Mammary epithelial cell (primary cell): ENCODE results near the gene LRP11.

Experiments
- EZH2 ChIP-seq: IDR thresholded peaks from 2 replicates; pipeline ENCODE4 v1.6.1; 2012; ENCODE audit warnings: low read length, inconsistent platforms, borderline replicate concordance
- TF ChIP-seq, protein P1 (sequence below), 2 donors: IDR thresholded peaks in 1 of 2; conservative IDR thresholded peaks in 1 of 2; 2 replicates each; pipeline ENCODE4 v1.5.1; 2011 to 2012; ENCODE audit warnings: inconsistent platforms in 2 of 2, low read length in 2 of 2, mild to moderate bottlenecking in 2 of 2, control low read depth in 1 of 2, low read depth in 1 of 2; ENCODE audit not compliant: insufficient read depth in 1 of 2; ENCODE audit errors: extremely low read depth in 1 of 2

GRCh38 chr6:149831308-149831820, 32.8 kb downstream of the LRP11 start:
- TF ChIP-seq, protein P1, sequence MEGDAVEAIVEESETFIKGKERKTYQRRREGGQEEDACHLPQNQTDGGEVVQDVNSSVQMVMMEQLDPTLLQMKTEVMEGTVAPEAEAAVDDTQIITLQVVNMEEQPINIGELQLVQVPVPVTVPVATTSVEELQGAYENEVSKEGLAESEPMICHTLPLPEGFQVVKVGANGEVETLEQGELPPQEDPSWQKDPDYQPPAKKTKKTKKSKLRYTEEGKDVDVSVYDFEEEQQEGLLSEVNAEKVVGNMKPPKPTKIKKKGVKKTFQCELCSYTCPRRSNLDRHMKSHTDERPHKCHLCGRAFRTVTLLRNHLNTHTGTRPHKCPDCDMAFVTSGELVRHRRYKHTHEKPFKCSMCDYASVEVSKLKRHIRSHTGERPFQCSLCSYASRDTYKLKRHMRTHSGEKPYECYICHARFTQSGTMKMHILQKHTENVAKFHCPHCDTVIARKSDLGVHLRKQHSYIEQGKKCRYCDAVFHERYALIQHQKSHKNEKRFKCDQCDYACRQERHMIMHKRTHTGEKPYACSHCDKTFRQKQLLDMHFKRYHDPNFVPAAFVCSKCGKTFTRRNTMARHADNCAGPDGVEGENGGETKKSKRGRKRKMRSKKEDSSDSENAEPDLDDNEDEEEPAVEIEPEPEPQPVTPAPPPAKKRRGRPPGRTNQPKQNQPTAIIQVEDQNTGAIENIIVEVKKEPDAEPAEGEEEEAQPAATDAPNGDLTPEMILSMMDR (conservative IDR thresholded peaks at IDR 0.05 in 1 of 2, IDR thresholded peaks at IDR 0.05 in 1 of 2; ENCODE audit: extremely low read depth in 1 of 2, insufficient read depth in 1 of 2, low read depth in 1 of 2, low read length in 2 of 2), result no peak
- TF ChIP-seq EZH2, result no peak
